WTC11 (cell line): ENCODE results near the gene TMEM245. TPM values are rescaled to one million over a fixed set of nuclear protein-coding genes. Genes with fewer than 3 reads are reported as not detected.

Experiments used
- ATAC-seq: fragments of 200-7000 bp; cut with Tn5 transposase; 2 replicates; pipeline ENCODE4 v1.10.0; 2021; ENCODE audit warnings: mild to moderate bottlenecking, moderate library complexity
- CTCF ChIA-PET: fragments of 300-600 bp; sonication (Branson Sonifier 250); formaldehyde crosslinking; loops from one replicate; lab custom pipeline; 2021; ENCODE audit warnings: antibody characterized with exemption; lab: Charles Lee
- POLR2A ChIA-PET: fragments of 350-600 bp; sonication (Branson Sonifier 250); formaldehyde crosslinking; loops from one replicate; lab custom pipeline; 2021; ENCODE audit warnings: antibody characterized with exemption; lab: Charles Lee
- DNase-seq: peaks from one replicate; pipeline ENCODE4 v3.0.0; 2021; ENCODE audit warnings: low spot score
- H3K27ac Mint-ChIP-seq: 2 replicates; pipeline ENCODE4 v1.8.0; 2021; ENCODE audit warnings: mixed read lengths
- H3K27me3 Mint-ChIP-seq: 2 replicates; pipeline ENCODE4 v1.8.0; 2021; ENCODE audit warnings: low read depth, mild to moderate bottlenecking, moderate library complexity, mixed read lengths
- H3K36me3 Mint-ChIP-seq: 2 replicates; pipeline ENCODE4 v1.8.0; 2021; ENCODE audit warnings: mixed read lengths
- H3K4me1 Mint-ChIP-seq: 2 replicates; pipeline ENCODE4 v1.8.0; 2022; ENCODE audit warnings: mixed read lengths
- H3K4me3 Mint-ChIP-seq: 2 replicates; pipeline ENCODE4 v1.8.0; 2021; ENCODE audit warnings: mild to moderate bottlenecking, moderate library complexity, mixed read lengths
- H3K9me3 Mint-ChIP-seq: 2 replicates; pipeline ENCODE4 v1.8.0; 2021; ENCODE audit warnings: mixed read lengths
- AFF4 ChIP-seq: sonication (generic); formaldehyde crosslinking; IDR thresholded peaks from 2 replicates; pipeline ENCODE4 v1.8.1; 2023; ENCODE audit warnings: mild to moderate bottlenecking, missing genetic modification reagents, borderline replicate concordance
- AR ChIP-seq: fragments of 250-450 bp; sonication (Bioruptor Pico); IDR thresholded peaks from 2 replicates; pipeline ENCODE4 v1.9.0; 2021; ENCODE audit warnings: mild to moderate bottlenecking
- ATF1 ChIP-seq: sonication (generic); formaldehyde crosslinking; IDR thresholded peaks from 2 replicates; pipeline ENCODE4 v1.8.1; 2023; ENCODE audit warnings: mild to moderate bottlenecking, moderate library complexity, missing genetic modification reagents
- ATF3 ChIP-seq: sonication (generic); formaldehyde crosslinking; conservative IDR thresholded peaks from 2 replicates; pipeline ENCODE4 v1.8.1; 2022; ENCODE audit warnings: mild to moderate bottlenecking, missing genetic modification reagents
- CTCF ChIP-seq: fragments of 200-600 bp; IDR thresholded peaks from 2 replicates; pipeline ENCODE4 v1.8.0; 2022; ENCODE audit warnings: antibody characterized with exemption
- E2F1 ChIP-seq: sonication (generic); formaldehyde crosslinking; IDR thresholded peaks from 2 replicates; pipeline ENCODE4 v1.8.0; 2022; ENCODE audit warnings: mild to moderate bottlenecking, missing genetic modification reagents
- ELF4 ChIP-seq: sonication (generic); formaldehyde crosslinking; IDR thresholded peaks from 2 replicates; pipeline ENCODE4 v1.8.1; 2022; ENCODE audit warnings: low read depth, mild to moderate bottlenecking, moderate library complexity, missing genetic modification reagents
- EMX1 ChIP-seq: fragments of 250-450 bp; sonication (Bioruptor Pico); IDR thresholded peaks from 2 replicates; pipeline ENCODE4 v1.8.0; 2021; ENCODE audit warnings: mild to moderate bottlenecking
- ESRRA ChIP-seq: sonication (generic); formaldehyde crosslinking; IDR thresholded peaks from 2 replicates; pipeline ENCODE4 v1.8.1; 2022; ENCODE audit warnings: mild to moderate bottlenecking, missing genetic modification reagents, borderline replicate concordance
- FOXK1 ChIP-seq: sonication (generic); formaldehyde crosslinking; IDR thresholded peaks from 2 replicates; pipeline ENCODE4 v1.8.0; 2022; ENCODE audit warnings: mild to moderate bottlenecking, moderate library complexity, missing genetic modification reagents
- HMGXB4 ChIP-seq: sonication (generic); formaldehyde crosslinking; IDR thresholded peaks from 2 replicates; pipeline ENCODE4 v1.8.1; 2023; ENCODE audit warnings: mild to moderate bottlenecking, moderate library complexity, missing genetic modification reagents
- IRF2 ChIP-seq: sonication (generic); formaldehyde crosslinking; IDR thresholded peaks from 2 replicates; pipeline ENCODE4 v1.8.0; 2022; ENCODE audit warnings: low read depth, missing genetic modification reagents, borderline replicate concordance
- NFATC4 ChIP-seq: fragments of 250-450 bp; sonication (Bioruptor Pico); IDR thresholded peaks from 2 replicates; pipeline ENCODE4 v1.9.0; 2021; ENCODE audit warnings: mild to moderate bottlenecking
- NFYB ChIP-seq: sonication (generic); formaldehyde crosslinking; conservative IDR thresholded peaks from 2 replicates; pipeline ENCODE4 v1.8.0; 2022; ENCODE audit warnings: low read depth, missing genetic modification reagents
- PRRX2 ChIP-seq: fragments of 250-450 bp; sonication (Bioruptor Pico); IDR thresholded peaks from 2 replicates; pipeline ENCODE4 v1.8.0; 2021; ENCODE audit warnings: mild to moderate bottlenecking
- STAT6 ChIP-seq: sonication (generic); formaldehyde crosslinking; conservative IDR thresholded peaks from 2 replicates; pipeline ENCODE4 v1.8.1; 2023; ENCODE audit warnings: mild to moderate bottlenecking, low read depth, missing genetic modification reagents, moderate library complexity
- ZMAT4 ChIP-seq: fragments of 250-450 bp; sonication (Bioruptor Pico); IDR thresholded peaks from 2 replicates; pipeline ENCODE4 v1.9.0; 2021; ENCODE audit warnings: mild to moderate bottlenecking
- ZNF121 ChIP-seq: sonication (generic); formaldehyde crosslinking; IDR thresholded peaks from 2 replicates; pipeline ENCODE4 v1.8.0; 2023; ENCODE audit warnings: missing genetic modification reagents
- ZNF138 ChIP-seq: sonication (generic); formaldehyde crosslinking; conservative IDR thresholded peaks from 2 replicates; pipeline ENCODE4 v1.8.1; 2022; ENCODE audit warnings: mild to moderate bottlenecking, moderate library complexity, missing genetic modification reagents
- ZNF423 ChIP-seq: fragments of 250-450 bp; sonication (Bioruptor Pico); IDR thresholded peaks from 2 replicates; pipeline ENCODE4 v2.1.2; 2022; ENCODE audit warnings: mild to moderate bottlenecking, moderate library complexity
- total RNA-seq: library from RNA; stranded (reverse); gene quantifications from 3 replicates; pipeline ENCODE4 v1.2.3, GENCODE V29; 2021

Gene TMEM245
- total RNA-seq, 1 experiment from 2014 or later: 40.8 TPM

GRCh38 chr9:109133533-109133932, 13.8 kb upstream of the TMEM245 start (continued):
- no peak for TF ChIP-seq AFF4 (CRISPR knock-in tag)
- no peak for TF ChIP-seq ATF1 (CRISPR knock-in tag)
- TF ChIP-seq NFYB (CRISPR knock-in tag): no peak
- TF ChIP-seq ZNF138 (CRISPR knock-in tag): no peak
- no peak for TF ChIP-seq FOXK1 (CRISPR knock-in tag)
- no peak for TF ChIP-seq IRF2 (CRISPR knock-in tag)
- TF ChIP-seq STAT6 (CRISPR knock-in tag): no peak
- no peak for TF ChIP-seq E2F1 (CRISPR knock-in tag)

GRCh38 chr9:109132567-109133021, 12.8 kb upstream of the TMEM245 start:
- ChIA-PET CTCF (no interaction called here), POLR2A (no interaction called here)
- no peaks in the 10 kb centered on the region for H3K27me3 Mint-ChIP-seq

More at GRCh38 chr9:109132567-109133021, 12.8 kb upstream of the TMEM245 start:
- ATAC-seq: no peak
- Mint-ChIP-seq H3K4me3 (no peak overlapping the region), H3K4me1 (no peaks in the 10 kb centered on the region)
- TF ChIP-seq ZMAT4 (CRISPR knock-in tag) (no peak), ESRRA (CRISPR knock-in tag) (no peak), AR (CRISPR knock-in tag) (no peak), ZNF423 (no peak), NFYB (CRISPR knock-in tag) (no peak), HMGXB4 (CRISPR knock-in tag) (no peak), ZNF121 (CRISPR knock-in tag) (no peak), EMX1 (CRISPR knock-in tag) (no peak), ATF1 (CRISPR knock-in tag) (no peak), ATF3 (CRISPR knock-in tag) (no peak), NFATC4 (CRISPR knock-in tag) (no peak), ELF4 (CRISPR knock-in tag) (no peak), FOXK1 (CRISPR knock-in tag) (no peak), CTCF (no peak), PRRX2 (CRISPR knock-in tag) (no peak)
- TF ChIP-seq, all 79 proteins: peak for 0
- Mint-ChIP-seq H3K27ac (no peak overlapping the region), H3K9me3 (no peaks in the 10 kb centered on the region), H3K36me3 (no peaks in the 10 kb centered on the region)
- DNase-seq: no peak
